ENCODE data around the gene NR4A1. TPM values are rescaled to one million over a fixed set of nuclear protein-coding genes. Genes with fewer than 3 reads are reported as not detected.

NR4A1 gene
- total and polyA plus RNA-seq, 9 of the 15 experiments (the other 6 are each of a cell fraction or from before 2014, with no cell fraction given): 0.07 to 4.7 (median 1.9) TPM; not detected in 1

- ATAC-seq: no peak
- H3K27ac ChIP-seq (ENCODE audit: extremely low read depth, low read depth, low read length): no peak overlapping the region
- DNase-seq (ENCODE audit: extremely low read depth in 1 of 4, low spot score in 3 of 4): no peak
- H3K9me3 ChIP-seq (replicated peaks; ENCODE audit: control insufficient read depth, insufficient read depth, low read depth, low read length): no peaks in the 10 kb centered on the region
- ChIA-PET CTCF (ENCODE audit: low intra/inter-chr PET ratio) (interaction anchor here (0.6 to 5.4 kb wide), 4 partner anchors 13 to 105 kb away, joined by 3 to 63 read pairs (median 6); no protein-coding TSS in a partner anchor), POLR2A (interaction anchor here (0.5 to 1.1 kb wide), 2 partner anchors 15 to 24 kb away, joined by 3 read pairs; no protein-coding TSS in a partner anchor)
- in situ Hi-C loops (cut with MboI) (loop anchor here (25.0 kb wide), 1 partner anchor 594 kb away; the partner anchor contains the start of gene SLC4A8), intact Hi-C loops (cut with micrococcal nuclease) (no loop called here)
- H3K4me1 ChIP-seq (replicated peaks in 1 of 2; ENCODE audit: control insufficient read depth in 2 of 2, insufficient read depth in 2 of 2, low read length in 2 of 2): peaks cover 20 to 42% of the 10 kb centered on the region in 2 experiments
- H3K79me2 ChIP-seq (ENCODE audit: control insufficient read depth, insufficient read depth, low read length): no peaks in the 10 kb centered on the region
- no peak for FAIRE-seq
- H3K9me1 ChIP-seq (ENCODE audit: control insufficient read depth, insufficient read depth, low read length): no peaks in the 10 kb centered on the region
- no TSS peak for BruUV-seq (replicated peaks)
- no peaks in the 10 kb centered on the region for H4K20me1 ChIP-seq (replicated peaks; ENCODE audit: control insufficient read depth, insufficient read depth, low read length)
- H3K9ac ChIP-seq (ENCODE audit: insufficient read depth in 1 of 2, low read depth in 2 of 2, low read length in 2 of 2): peak overlapping the region in 1 of 2 experiments; percentile 77; a peak in 2 of 4 replicates
- H3K36me3 ChIP-seq (ENCODE audit: control insufficient read depth, insufficient read depth, low read length): no peaks in the 10 kb centered on the region
- no peak overlapping the region for H2AFZ ChIP-seq (ENCODE audit: low read depth, low read length)
- no peak overlapping the region for H3K4me2 ChIP-seq (ENCODE audit: insufficient read depth, low read length)
- 29% methylated on average over 23 of the region's 28 CpGs for WGBS (ENCODE audit: insufficient coverage, low coverage, missing lambda C conversion rate)
- H3K27me3 ChIP-seq (ENCODE audit: control insufficient read depth in 2 of 2, insufficient read depth in 2 of 2, low read length in 2 of 2): no peaks in the 10 kb centered on the region
- H3K4me3 ChIP-seq: no peak overlapping the region
- TF ChIP-seq ZBTB17 (CRISPR knock-in tag; IDR thresholded peaks at IDR 0.05): no peak
- peak; percentile 66 for TF ChIP-seq CEBPB (tag; IDR thresholded peaks at IDR 0.05)
- TF ChIP-seq CBX3 (IDR thresholded peaks at IDR 0.05; ENCODE audit: borderline replicate concordance in 1 of 2, low read length in 2 of 2): no peak
- TF ChIP-seq SPI1 (IDR thresholded peaks at IDR 0.05; ENCODE audit: borderline replicate concordance, low read depth, low read length): peak; percentile 24; the same call in 1 of the 2 replicates
- TF ChIP-seq POLR3G (IDR thresholded peaks at IDR 0.05; ENCODE audit: extremely low read depth, insufficient read length, insufficient replicate concordance): no peak
- TF ChIP-seq, protein P1, sequence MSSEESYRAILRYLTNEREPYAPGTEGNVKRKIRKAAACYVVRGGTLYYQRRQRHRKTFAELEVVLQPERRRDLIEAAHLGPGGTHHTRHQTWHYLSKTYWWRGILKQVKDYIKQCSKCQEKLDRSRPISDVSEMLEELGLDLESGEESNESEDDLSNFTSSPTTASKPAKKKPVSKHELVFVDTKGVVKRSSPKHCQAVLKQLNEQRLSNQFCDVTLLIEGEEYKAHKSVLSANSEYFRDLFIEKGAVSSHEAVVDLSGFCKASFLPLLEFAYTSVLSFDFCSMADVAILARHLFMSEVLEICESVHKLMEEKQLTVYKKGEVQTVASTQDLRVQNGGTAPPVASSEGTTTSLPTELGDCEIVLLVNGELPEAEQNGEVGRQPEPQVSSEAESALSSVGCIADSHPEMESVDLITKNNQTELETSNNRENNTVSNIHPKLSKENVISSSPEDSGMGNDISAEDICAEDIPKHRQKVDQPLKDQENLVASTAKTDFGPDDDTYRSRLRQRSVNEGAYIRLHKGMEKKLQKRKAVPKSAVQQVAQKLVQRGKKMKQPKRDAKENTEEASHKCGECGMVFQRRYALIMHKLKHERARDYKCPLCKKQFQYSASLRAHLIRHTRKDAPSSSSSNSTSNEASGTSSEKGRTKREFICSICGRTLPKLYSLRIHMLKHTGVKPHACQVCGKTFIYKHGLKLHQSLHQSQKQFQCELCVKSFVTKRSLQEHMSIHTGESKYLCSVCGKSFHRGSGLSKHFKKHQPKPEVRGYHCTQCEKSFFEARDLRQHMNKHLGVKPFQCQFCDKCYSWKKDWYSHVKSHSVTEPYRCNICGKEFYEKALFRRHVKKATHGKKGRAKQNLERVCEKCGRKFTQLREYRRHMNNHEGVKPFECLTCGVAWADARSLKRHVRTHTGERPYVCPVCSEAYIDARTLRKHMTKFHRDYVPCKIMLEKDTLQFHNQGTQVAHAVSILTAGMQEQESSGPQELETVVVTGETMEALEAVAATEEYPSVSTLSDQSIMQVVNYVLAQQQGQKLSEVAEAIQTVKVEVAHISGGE (CRISPR knock-in tag; IDR thresholded peaks at IDR 0.05): no peak
- no peak for TF ChIP-seq POU5F1 (IDR thresholded peaks at IDR 0.05; ENCODE audit: borderline replicate concordance, low read depth, low read length, partially characterized antibody)
- TF ChIP-seq, protein P2, sequence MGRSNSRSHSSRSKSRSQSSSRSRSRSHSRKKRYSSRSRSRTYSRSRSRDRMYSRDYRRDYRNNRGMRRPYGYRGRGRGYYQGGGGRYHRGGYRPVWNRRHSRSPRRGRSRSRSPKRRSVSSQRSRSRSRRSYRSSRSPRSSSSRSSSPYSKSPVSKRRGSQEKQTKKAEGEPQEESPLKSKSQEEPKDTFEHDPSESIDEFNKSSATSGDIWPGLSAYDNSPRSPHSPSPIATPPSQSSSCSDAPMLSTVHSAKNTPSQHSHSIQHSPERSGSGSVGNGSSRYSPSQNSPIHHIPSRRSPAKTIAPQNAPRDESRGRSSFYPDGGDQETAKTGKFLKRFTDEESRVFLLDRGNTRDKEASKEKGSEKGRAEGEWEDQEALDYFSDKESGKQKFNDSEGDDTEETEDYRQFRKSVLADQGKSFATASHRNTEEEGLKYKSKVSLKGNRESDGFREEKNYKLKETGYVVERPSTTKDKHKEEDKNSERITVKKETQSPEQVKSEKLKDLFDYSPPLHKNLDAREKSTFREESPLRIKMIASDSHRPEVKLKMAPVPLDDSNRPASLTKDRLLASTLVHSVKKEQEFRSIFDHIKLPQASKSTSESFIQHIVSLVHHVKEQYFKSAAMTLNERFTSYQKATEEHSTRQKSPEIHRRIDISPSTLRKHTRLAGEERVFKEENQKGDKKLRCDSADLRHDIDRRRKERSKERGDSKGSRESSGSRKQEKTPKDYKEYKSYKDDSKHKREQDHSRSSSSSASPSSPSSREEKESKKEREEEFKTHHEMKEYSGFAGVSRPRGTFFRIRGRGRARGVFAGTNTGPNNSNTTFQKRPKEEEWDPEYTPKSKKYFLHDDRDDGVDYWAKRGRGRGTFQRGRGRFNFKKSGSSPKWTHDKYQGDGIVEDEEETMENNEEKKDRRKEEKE (IDR thresholded peaks at IDR 0.05; ENCODE audit: borderline replicate concordance in 1 of 2, control insufficient read depth in 1 of 2, low read depth in 2 of 2, low read length in 1 of 2): no peak
- no peak for TF ChIP-seq CHD1 (IDR thresholded peaks at IDR 0.05; ENCODE audit: low read length)
- no peak for TF ChIP-seq ZNF197 (CRISPR knock-in tag; IDR thresholded peaks at IDR 0.05; ENCODE audit: low read depth)
- TF ChIP-seq CBX5 (IDR thresholded peaks at IDR 0.05; ENCODE audit: borderline replicate concordance, low read depth): no peak
Measured at GRCh38 chr12:52005903-52006703, 45.1 kb upstream of the NR4A1 start.

Measured in K562 (cell line).